Stomach (tissue), 9 donors: ENCODE measurements around the gene RIOX2. TPM values are rescaled to one million over a fixed set of nuclear protein-coding genes. Genes with fewer than 3 reads are reported as not detected.

ENCODE experiments used
- DNase-seq, 2 donors: peaks; one replicate each; pipeline versions ENCODE4 v3.0.0 to v3.0.0-alpha.2; 2013 to 2019
- H3K27ac ChIP-seq, 5 donors: fragments of 200-600 bp in 4 of 5; sonication (generic) in 4 of 5; one replicate each; pipeline ENCODE4 v1.5.1; 2013 to 2019; ENCODE audit warnings: mild to moderate bottlenecking in 1 of 5, moderate library complexity in 1 of 5
- H3K27me3 ChIP-seq, 3 donors: fragments of 200-600 bp; sonication (generic); one replicate each; pipeline ENCODE4 v1.5.1; 2017 to 2019; ENCODE audit warnings: mixed run types in 1 of 3
- H3K36me3 ChIP-seq, 4 donors: fragments of 200-600 bp; sonication (generic); 1 replicate in 3 of 4; 2 replicates in 1 of 4; pipeline ENCODE4 v1.5.1; 2016 to 2019
- H3K4me1 ChIP-seq, 4 donors: fragments of 200-600 bp; sonication (generic); one replicate each; pipeline ENCODE4 v1.5.1; 2016 to 2019
- H3K4me3 ChIP-seq, 4 donors: fragments of 200-600 bp; sonication (generic) in 3 of 4; one replicate each; pipeline ENCODE4 v1.5.1; 2016 to 2019; ENCODE audit warnings: mild to moderate bottlenecking in 1 of 4
- H3K9me3 ChIP-seq, 4 donors: fragments of 200-600 bp; sonication (generic); one replicate each; pipeline ENCODE4 v1.5.1; 2016 to 2019
- CTCF ChIP-seq, 7 experiments: fragments of 450-650 bp in 4 of 7; fragments of 200-600 bp in 3 of 7; sonication (generic) in 3 of 7; IDR thresholded peaks; one replicate each; pipeline ENCODE4 v1.5.1; 2016 to 2019; ENCODE audit warnings: antibody characterized with exemption in 7 of 7, control low read depth in 2 of 7, mild to moderate bottlenecking in 1 of 7
- EP300 ChIP-seq: sonication (generic); formaldehyde crosslinking; IDR thresholded peaks from one replicate; pipeline ENCODE4 v1.6.1; 2017; ENCODE audit warnings: antibody characterized with exemption
- POLR2A ChIP-seq, 4 donors: fragments of 450-650 bp; IDR thresholded peaks; one replicate each; pipeline ENCODE4 v1.6.1; 2016; ENCODE audit warnings: antibody characterized with exemption in 4 of 4, control low read depth in 2 of 4, mild to moderate bottlenecking in 1 of 4, moderate library complexity in 1 of 4
- POLR2AphosphoS5 ChIP-seq, 3 donors: sonication (generic); formaldehyde crosslinking; IDR thresholded peaks; one replicate each; pipeline ENCODE4 v1.6.1; 2016; ENCODE audit warnings: antibody characterized with exemption in 3 of 3
- WGBS, 5 donors: extraction: QIAGEN DNeasy Blood & Tissue Kit in 3 of 5; methylation state at CpG; one replicate each; pipeline versions ENCODE4 v1.1.5 to v1.1.7; 2013 to 2018; 5-methylcytosine and 5-hydroxymethylcytosine counted together
- intact Hi-C: fragments of 100-400 bp; cut with DNase I; formaldehyde crosslinking; loops from one replicate; pipeline ENCODE4 v1.15.1; 2023; ENCODE audit warnings: low total_unique reads
- polyA plus RNA-seq, 3 donors: library from polyadenylated mRNA; stranded (reverse); fragments of 200-250 nt; gene quantifications; one replicate each; pipeline ENCODE4 v1.2.3, GENCODE V29; 2013
- total RNA-seq, 5 donors: library from RNA; depleted of rRNA; stranded (reverse); fragments of >200 nt; gene quantifications; one replicate each; pipeline versions ENCODE4 v1.1.0 to v1.2.3, GENCODE V29; 2014 to 2016
- donor health status: healthy with polysubstance abuse.
- donor health status: Bipolar disorder and iron deficiency.
- donor health status: healthy.

Gene RIOX2
- total and polyA plus RNA-seq, 8 donors: 0.58 to 28.1 (median 17.0) TPM

- H3K27ac ChIP-seq: no peak overlapping the region
- H3K9me3 ChIP-seq: no peaks in the 10 kb centered on the region
- intact Hi-C loops: no loop called here
- WGBS, 5 donors: 47 to 67% (median 55%) methylated on average over 2 of the region's 2 CpGs
- no peak for TF ChIP-seq CTCF (IDR thresholded peaks at IDR 0.05)
- TF ChIP-seq POLR2A (IDR thresholded peaks at IDR 0.05): no peak
- TF ChIP-seq POLR2AphosphoS5 (IDR thresholded peaks at IDR 0.05): no peak
- no peak for TF ChIP-seq EP300
- no peak for DNase-seq
- no peaks in the 10 kb centered on the region for H3K27me3 ChIP-seq
- H3K36me3 ChIP-seq: peaks cover 0 to 67% (median 59%) of the 10 kb centered on the region in 4 donors
- H3K4me1 ChIP-seq: peaks cover 0 to 4% (median 1%) of the 10 kb centered on the region in 4 donors
- H3K4me3 ChIP-seq: no peak overlapping the region
These were observed 41.0 kb downstream of the RIOX2 start for GRCh38 chr3:97931218-97931617.

- H3K27me3 ChIP-seq: no peaks in the 10 kb centered on the region
- intact Hi-C loops: no loop called here
- no peak overlapping the region for H3K4me3 ChIP-seq
- peaks cover 0 to 66% (median 56%) of the 10 kb centered on the region in 4 donors for H3K36me3 ChIP-seq
- peaks cover 0 to 4% (median 1%) of the 10 kb centered on the region in 4 donors for H3K4me1 ChIP-seq
- no peak for DNase-seq
- no peak overlapping the region for H3K27ac ChIP-seq
- no peaks in the 10 kb centered on the region for H3K9me3 ChIP-seq
- no peak for TF ChIP-seq EP300
- no peak for TF ChIP-seq POLR2A (IDR thresholded peaks at IDR 0.05)
- TF ChIP-seq CTCF (IDR thresholded peaks at IDR 0.05): no peak
- no peak for TF ChIP-seq POLR2AphosphoS5 (IDR thresholded peaks at IDR 0.05)
These were observed 42.2 kb downstream of the RIOX2 start for GRCh38 chr3:97930018-97930417.

GRCh38 chr3:97928986-97929385, 43.2 kb downstream of the RIOX2 start:
- no peaks in the 10 kb centered on the region for H3K27me3 ChIP-seq
- H3K9me3 ChIP-seq: no peaks in the 10 kb centered on the region
- DNase-seq: no peak
- TF ChIP-seq POLR2AphosphoS5 (IDR thresholded peaks at IDR 0.05): no peak
- no peak for TF ChIP-seq EP300
- TF ChIP-seq POLR2A (IDR thresholded peaks at IDR 0.05): no peak
- no peak for TF ChIP-seq CTCF (IDR thresholded peaks at IDR 0.05)
- H3K27ac ChIP-seq: no peak overlapping the region
- no peak overlapping the region for H3K4me3 ChIP-seq
- intact Hi-C loops: no loop called here
- peaks cover 0 to 4% (median 1%) of the 10 kb centered on the region in 4 donors for H3K4me1 ChIP-seq
- H3K36me3 ChIP-seq: peaks cover 0 to 63% (median 56%) of the 10 kb centered on the region in 4 donors
- 75 to 85% (median 80%) methylated on average over 4 of the region's 4 CpGs for WGBS, 5 donors

- Histone ChIP-seq H3K27ac (no peak overlapping the region), H3K4me1 (peaks cover 0 to 4% (median 1%) of the 10 kb centered on the region in 4 donors), H3K27me3 (no peaks in the 10 kb centered on the region), H3K4me3 (no peak overlapping the region), H3K36me3 (peaks cover 0 to 58% (median 49%) of the 10 kb centered on the region in 4 donors), H3K9me3 (no peaks in the 10 kb centered on the region)
- TF ChIP-seq POLR2A (IDR thresholded peaks at IDR 0.05) (no peak), CTCF (IDR thresholded peaks at IDR 0.05) (no peak), POLR2AphosphoS5 (IDR thresholded peaks at IDR 0.05) (no peak), EP300 (no peak)
- DNase-seq: no peak
- intact Hi-C loops: no loop called here
These were observed 44.5 kb downstream of the RIOX2 start for GRCh38 chr3:97927704-97928103.
